Measurements from ENCODE around the gene PTCD2. TPM values are rescaled to one million over a fixed set of nuclear protein-coding genes. Genes with fewer than 3 reads are reported as not detected.

Gene PTCD2
- total and polyA plus RNA-seq, 3 experiments from 2014 or later = 2.6 to 15.0 (median 14.0) TPM

GRCh38 chr5:72377910-72378638, 57.9 kb downstream of the PTCD2 start:
- H3K27me3 ChIP-seq (ENCODE audit: insufficient read depth, low read length, poor library complexity, severe bottlenecking) = peaks cover 5% of the 10 kb centered on the region
- Mint-ChIP-seq H3K4me1 (no peaks in the 10 kb centered on the region), H3K4me3 (no peak overlapping the region), H3K36me3 (peaks cover 0 to 5% (median 0%) of the 10 kb centered on the region in 3 donors), H3K27ac (no peak overlapping the region), H3K9me3 (peaks cover 0 to 3% (median 0%) of the 10 kb centered on the region in 5 donors), H3K27me3 (peaks cover 10 to 26% of the 10 kb centered on the region in 2 donors)
- H3K9me3 ChIP-seq (ENCODE audit: low read length) = no peaks in the 10 kb centered on the region
- no peaks in the 10 kb centered on the region for H3K36me3 ChIP-seq (ENCODE audit: insufficient read depth, low read length)
- no peak for DNase-seq
- no peaks in the 10 kb centered on the region for H3K4me1 ChIP-seq (ENCODE audit: insufficient read depth, low read length)
- ChIA-PET POLR2A (no interaction called here), CTCF (no interaction called here)
- H3K27ac ChIP-seq (ENCODE audit: low read depth, low read length) = no peak overlapping the region
- H3K4me3 ChIP-seq (ENCODE audit: low read length) = no peak overlapping the region

GRCh38 chr5:72378639-72379289, 58.6 kb downstream of the PTCD2 start:
- H3K27me3 ChIP-seq (ENCODE audit: insufficient read depth, low read length, poor library complexity, severe bottlenecking) = peaks cover 5% of the 10 kb centered on the region
- peaks cover 13 to 26% of the 10 kb centered on the region in 2 donors for H3K27me3 Mint-ChIP-seq
- H3K9me3 Mint-ChIP-seq = peaks cover 0 to 3% (median 0%) of the 10 kb centered on the region in 5 donors
- H3K4me3 ChIP-seq (ENCODE audit: low read length) = no peak overlapping the region
- no peaks in the 10 kb centered on the region for H3K9me3 ChIP-seq (ENCODE audit: low read length)
- no peaks in the 10 kb centered on the region for H3K36me3 ChIP-seq (ENCODE audit: insufficient read depth, low read length)
- no peak overlapping the region for H3K27ac ChIP-seq (ENCODE audit: low read depth, low read length)
- ChIA-PET CTCF (no interaction called here), POLR2A (no interaction called here)
- no peak overlapping the region for H3K27ac Mint-ChIP-seq
- DNase-seq = no peak
- H3K4me3 Mint-ChIP-seq = no peak overlapping the region
- no peaks in the 10 kb centered on the region for H3K4me1 Mint-ChIP-seq
- H3K4me1 ChIP-seq (ENCODE audit: insufficient read depth, low read length) = no peaks in the 10 kb centered on the region
- peaks cover 0 to 5% (median 0%) of the 10 kb centered on the region in 3 donors for H3K36me3 Mint-ChIP-seq

- Histone ChIP-seq H3K36me3 (ENCODE audit: insufficient read depth, low read length) (no peaks in the 10 kb centered on the region), H3K27me3 (ENCODE audit: insufficient read depth, low read length, poor library complexity, severe bottlenecking) (peaks cover 5% of the 10 kb centered on the region), H3K27ac (ENCODE audit: low read depth, low read length) (no peak overlapping the region), H3K4me1 (ENCODE audit: insufficient read depth, low read length) (no peaks in the 10 kb centered on the region), H3K9me3 (ENCODE audit: low read length) (no peaks in the 10 kb centered on the region), H3K4me3 (ENCODE audit: low read length) (no peak overlapping the region)
- H3K9me3 Mint-ChIP-seq = peaks cover 0 to 3% (median 0%) of the 10 kb centered on the region in 5 donors
- peaks cover 0 to 5% (median 0%) of the 10 kb centered on the region in 3 donors for H3K36me3 Mint-ChIP-seq
- ChIA-PET CTCF (no interaction called here), POLR2A (no interaction called here)
- no peaks in the 10 kb centered on the region for H3K4me1 Mint-ChIP-seq
- DNase-seq = no peak
- no peak overlapping the region for H3K4me3 Mint-ChIP-seq
- no peak overlapping the region for H3K27ac Mint-ChIP-seq
- peaks cover 13 to 25% of the 10 kb centered on the region in 2 donors for H3K27me3 Mint-ChIP-seq
Observed at GRCh38 chr5:72379936-72380335, 59.8 kb downstream of the PTCD2 start.

GRCh38 chr5:72380492-72381274, 60.5 kb downstream of the PTCD2 start:
- H3K4me1 ChIP-seq (ENCODE audit: insufficient read depth, low read length) = no peaks in the 10 kb centered on the region
- no peak overlapping the region for H3K27ac ChIP-seq (ENCODE audit: low read depth, low read length)
- Mint-ChIP-seq H3K36me3 (peaks cover 0 to 2% (median 0%) of the 10 kb centered on the region in 3 donors), H3K4me1 (no peaks in the 10 kb centered on the region), H3K4me3 (no peak overlapping the region), H3K27me3 (peaks cover 11 to 18% of the 10 kb centered on the region in 2 donors), H3K9me3 (peaks cover 0 to under 1% (median 0%) of the 10 kb centered on the region in 5 donors), H3K27ac (no peak overlapping the region)
- H3K4me3 ChIP-seq (ENCODE audit: low read length) = no peak overlapping the region
- CTCF ChIA-PET = no interaction called here
- POLR2A ChIA-PET = no interaction called here
- no peaks in the 10 kb centered on the region for H3K36me3 ChIP-seq (ENCODE audit: insufficient read depth, low read length)
- peaks cover 5% of the 10 kb centered on the region for H3K27me3 ChIP-seq (ENCODE audit: insufficient read depth, low read length, poor library complexity, severe bottlenecking)
- H3K9me3 ChIP-seq (ENCODE audit: low read length) = no peaks in the 10 kb centered on the region
- DNase-seq = no peak

GRCh38 chr5:72383280-72383679, 63.1 kb downstream of the PTCD2 start:
- no peaks in the 10 kb centered on the region for H3K36me3 ChIP-seq (ENCODE audit: insufficient read depth, low read length)
- peaks cover under 1% of the 10 kb centered on the region for H3K27me3 ChIP-seq (ENCODE audit: insufficient read depth, low read length, poor library complexity, severe bottlenecking)
- no peaks in the 10 kb centered on the region for H3K9me3 ChIP-seq (ENCODE audit: low read length)
- Mint-ChIP-seq H3K4me1 (no peaks in the 10 kb centered on the region), H3K27me3 (peaks cover 8 to 15% of the 10 kb centered on the region in 2 donors), H3K36me3 (no peaks in the 10 kb centered on the region), H3K9me3 (no peaks in the 10 kb centered on the region), H3K27ac (no peak overlapping the region), H3K4me3 (no peak overlapping the region)
- no peak overlapping the region for H3K27ac ChIP-seq (ENCODE audit: low read depth, low read length)
- CTCF ChIA-PET = no interaction called here
- POLR2A ChIA-PET = no interaction called here
- no peak for DNase-seq
- H3K4me1 ChIP-seq (ENCODE audit: insufficient read depth, low read length) = no peaks in the 10 kb centered on the region
- H3K4me3 ChIP-seq (ENCODE audit: low read length) = no peak overlapping the region

GRCh38 chr5:72383726-72384125, 63.6 kb downstream of the PTCD2 start:
- Mint-ChIP-seq H3K4me1 (no peaks in the 10 kb centered on the region), H3K27me3 (peaks cover 10 to 16% of the 10 kb centered on the region in 2 donors), H3K9me3 (no peaks in the 10 kb centered on the region), H3K27ac (no peak overlapping the region), H3K36me3 (no peaks in the 10 kb centered on the region), H3K4me3 (no peak overlapping the region)
- CTCF ChIA-PET = no interaction called here
- Histone ChIP-seq H3K27ac (ENCODE audit: low read depth, low read length) (no peak overlapping the region), H3K27me3 (ENCODE audit: insufficient read depth, low read length, poor library complexity, severe bottlenecking) (no peaks in the 10 kb centered on the region), H3K36me3 (ENCODE audit: insufficient read depth, low read length) (no peaks in the 10 kb centered on the region), H3K9me3 (ENCODE audit: low read length) (no peaks in the 10 kb centered on the region), H3K4me1 (ENCODE audit: insufficient read depth, low read length) (no peaks in the 10 kb centered on the region), H3K4me3 (ENCODE audit: low read length) (no peak overlapping the region)
- no peak for DNase-seq
- POLR2A ChIA-PET = no interaction called here

GRCh38 chr5:72386639-72387038, 66.5 kb downstream of the PTCD2 start:
- no peaks in the 10 kb centered on the region for H3K4me1 ChIP-seq (ENCODE audit: insufficient read depth, low read length)
- no peaks in the 10 kb centered on the region for H3K9me3 ChIP-seq (ENCODE audit: low read length)
- no peak for DNase-seq
- H3K36me3 ChIP-seq (ENCODE audit: insufficient read depth, low read length) = no peaks in the 10 kb centered on the region
- H3K27ac Mint-ChIP-seq = no peak overlapping the region
- no peak overlapping the region for H3K4me3 Mint-ChIP-seq
- H3K4me1 Mint-ChIP-seq = no peaks in the 10 kb centered on the region
- no peak overlapping the region for H3K27ac ChIP-seq (ENCODE audit: low read depth, low read length)
- ChIA-PET POLR2A (no interaction called here), CTCF (interaction anchor here (1.7 kb wide), 1 partner anchor 78 kb away, joined by 3 read pairs; no protein-coding TSS in a partner anchor)
- H3K4me3 ChIP-seq (ENCODE audit: low read length) = no peak overlapping the region
- peaks cover 10 to 28% of the 10 kb centered on the region in 2 donors for H3K27me3 Mint-ChIP-seq
- no peaks in the 10 kb centered on the region for H3K9me3 Mint-ChIP-seq
- H3K36me3 Mint-ChIP-seq = no peaks in the 10 kb centered on the region
- no peaks in the 10 kb centered on the region for H3K27me3 ChIP-seq (ENCODE audit: insufficient read depth, low read length, poor library complexity, severe bottlenecking)

- H3K27me3 Mint-ChIP-seq = peaks cover 8 to 28% of the 10 kb centered on the region in 2 donors
- POLR2A ChIA-PET = no interaction called here
- CTCF ChIA-PET = interaction anchor here (1.7 kb wide), 1 partner anchor 79 kb away, joined by 3 read pairs; no protein-coding TSS in a partner anchor
- Histone ChIP-seq H3K36me3 (ENCODE audit: insufficient read depth, low read length) (no peaks in the 10 kb centered on the region), H3K27ac (ENCODE audit: low read depth, low read length) (no peak overlapping the region), H3K4me3 (ENCODE audit: low read length) (no peak overlapping the region), H3K9me3 (ENCODE audit: low read length) (no peaks in the 10 kb centered on the region), H3K4me1 (ENCODE audit: insufficient read depth, low read length) (no peaks in the 10 kb centered on the region), H3K27me3 (ENCODE audit: insufficient read depth, low read length, poor library complexity, severe bottlenecking) (no peaks in the 10 kb centered on the region)
- no peak overlapping the region for H3K4me3 Mint-ChIP-seq
- H3K4me1 Mint-ChIP-seq = no peaks in the 10 kb centered on the region
- DNase-seq = no peak
- no peaks in the 10 kb centered on the region for H3K36me3 Mint-ChIP-seq
- no peak overlapping the region for H3K27ac Mint-ChIP-seq
- H3K9me3 Mint-ChIP-seq = no peaks in the 10 kb centered on the region
Observed at GRCh38 chr5:72387985-72388384, 67.8 kb downstream of the PTCD2 start.

Measured in CD8-positive, alpha-beta memory T cell (primary cell).